Endothelial cell of umbilical vein (primary cell): ENCODE results near the gene NOSIP.

Source experiments
- CTCF ChIP-seq, 2 donors: IDR thresholded peaks; 1 replicate in 1 of 2; 2 replicates in 1 of 2; pipeline ENCODE4 v1.5.1; 2011; ENCODE audit warnings: low read length in 2 of 2, mild to moderate bottlenecking in 2 of 2, moderate library complexity in 2 of 2, control low read depth in 1 of 2, inconsistent platforms in 1 of 2, low read depth in 1 of 2; ENCODE audit not compliant: insufficient read depth in 1 of 2; ENCODE audit errors: extremely low read depth in 1 of 2
- JUN ChIP-seq: IDR thresholded peaks from 2 replicates; pipeline ENCODE4 v1.6.1; 2011; ENCODE audit warnings: borderline replicate concordance, low read depth; ENCODE audit not compliant: insufficient read length, insufficient read depth
- MAX ChIP-seq: IDR thresholded peaks from 2 replicates; pipeline ENCODE4 v1.6.1; 2011; ENCODE audit not compliant: insufficient read depth, insufficient read length
- POLR2A ChIP-seq: IDR thresholded peaks from 2 replicates; pipeline ENCODE4 v1.6.1; 2012; ENCODE audit warnings: low read depth, mild to moderate bottlenecking, control low read depth, low read length
- POLR2AphosphoS5 ChIP-seq: IDR thresholded peaks from 2 replicates; pipeline ENCODE4 v1.6.1; 2012; ENCODE audit warnings: low read depth, mild to moderate bottlenecking, control low read depth, low read length, moderate library complexity; ENCODE audit not compliant: insufficient read depth

GRCh38 chr19:49564616-49565045 is 15.7 kb downstream of the NOSIP start:
- TF ChIP-seq POLR2AphosphoS5 (no peak), CTCF (IDR thresholded peaks at IDR 0.05; ENCODE audit: extremely low read depth in 1 of 2, insufficient read depth in 1 of 2, low read depth in 1 of 2, low read length in 2 of 2) (no peak), MAX (no peak), JUN (no peak), POLR2A (no peak)
